ENCODE measurements around the gene RIPK4.
"Not testable (repeated sequence)": the region's sequence is repeated elsewhere in the genome, so short reads cannot be mapped to it uniquely, and the experiment has no call there.

The RIPK4 gene

DNA sequence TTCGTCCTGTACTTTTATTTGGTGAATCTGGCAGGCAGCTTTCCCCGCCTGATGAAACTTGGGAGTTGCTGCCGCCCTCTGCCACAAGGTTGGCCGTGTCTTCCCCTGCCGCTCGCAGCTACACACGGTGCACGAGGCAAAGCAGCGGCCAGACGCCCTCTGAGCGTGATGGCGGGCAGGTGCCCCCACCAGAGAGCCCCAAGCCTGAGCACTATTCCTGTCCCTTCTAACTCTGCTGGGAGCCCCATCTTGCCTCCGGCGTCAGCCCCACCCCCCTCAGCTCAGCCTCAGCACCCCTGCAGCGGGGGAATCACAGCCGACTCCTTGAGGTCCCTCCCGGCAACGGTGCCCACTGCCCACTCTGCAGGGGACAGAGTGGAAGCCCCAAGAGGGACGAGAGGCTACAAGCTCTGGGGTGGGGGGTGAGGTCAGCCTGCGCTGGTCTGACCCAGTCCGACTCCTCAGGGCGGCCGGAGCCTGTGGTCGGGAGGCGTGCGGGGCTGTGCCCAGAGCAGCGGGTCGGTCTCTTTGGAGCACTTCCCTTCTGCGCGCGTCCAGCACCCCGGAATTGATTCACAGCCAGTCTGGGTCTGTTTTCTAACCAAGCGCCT, 41.3 kb downstream of the RIPK4 start:
- Mint-ChIP-seq H3K27me3 (peaks cover 72 to 100% of the 10 kb centered on the region in 2 donors), H3K4me3 (no peak overlapping the region), H3K27ac (no peak overlapping the region), H3K36me3 (ENCODE audit: insufficient read depth) (no peaks in the 10 kb centered on the region), H3K4me1 (ENCODE audit: low read depth in 2 of 2) (peaks cover 4% of the 10 kb centered on the region in 2 donors), H3K9me3 (no peaks in the 10 kb centered on the region)
- no peak for ATAC-seq (replicated peaks)
- no peak for DNase-seq

DNA sequence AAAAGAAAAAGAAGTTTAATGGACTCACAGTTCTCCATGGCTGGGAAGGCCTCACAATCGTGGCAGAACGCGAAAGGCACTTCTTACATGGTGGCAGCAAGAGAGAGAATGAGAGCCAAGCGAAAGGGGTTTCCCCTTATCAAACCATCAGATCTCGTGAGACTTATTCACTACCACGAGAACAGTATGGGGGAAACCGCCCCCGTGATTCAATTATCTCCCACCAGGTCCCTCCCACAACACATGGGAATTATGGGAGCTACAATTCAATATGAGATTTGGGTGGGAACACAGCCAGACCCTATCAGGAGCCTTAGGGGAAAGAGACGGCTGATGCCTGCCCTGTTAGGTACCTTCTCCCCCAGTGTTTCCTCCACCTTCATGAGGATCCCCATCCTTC, 43.0 kb downstream of the RIPK4 start:
- not testable (repeated sequence) for H3K27ac Mint-ChIP-seq; H3K9me3 Mint-ChIP-seq; DNase-seq; ATAC-seq (replicated peaks); H3K4me1 Mint-ChIP-seq (ENCODE audit: low read depth in 2 of 2); H3K36me3 Mint-ChIP-seq (ENCODE audit: insufficient read depth); H3K4me3 Mint-ChIP-seq
- H3K27me3 Mint-ChIP-seq = peaks cover 55 to 100% of the 10 kb centered on the region in 2 donors

DNA sequence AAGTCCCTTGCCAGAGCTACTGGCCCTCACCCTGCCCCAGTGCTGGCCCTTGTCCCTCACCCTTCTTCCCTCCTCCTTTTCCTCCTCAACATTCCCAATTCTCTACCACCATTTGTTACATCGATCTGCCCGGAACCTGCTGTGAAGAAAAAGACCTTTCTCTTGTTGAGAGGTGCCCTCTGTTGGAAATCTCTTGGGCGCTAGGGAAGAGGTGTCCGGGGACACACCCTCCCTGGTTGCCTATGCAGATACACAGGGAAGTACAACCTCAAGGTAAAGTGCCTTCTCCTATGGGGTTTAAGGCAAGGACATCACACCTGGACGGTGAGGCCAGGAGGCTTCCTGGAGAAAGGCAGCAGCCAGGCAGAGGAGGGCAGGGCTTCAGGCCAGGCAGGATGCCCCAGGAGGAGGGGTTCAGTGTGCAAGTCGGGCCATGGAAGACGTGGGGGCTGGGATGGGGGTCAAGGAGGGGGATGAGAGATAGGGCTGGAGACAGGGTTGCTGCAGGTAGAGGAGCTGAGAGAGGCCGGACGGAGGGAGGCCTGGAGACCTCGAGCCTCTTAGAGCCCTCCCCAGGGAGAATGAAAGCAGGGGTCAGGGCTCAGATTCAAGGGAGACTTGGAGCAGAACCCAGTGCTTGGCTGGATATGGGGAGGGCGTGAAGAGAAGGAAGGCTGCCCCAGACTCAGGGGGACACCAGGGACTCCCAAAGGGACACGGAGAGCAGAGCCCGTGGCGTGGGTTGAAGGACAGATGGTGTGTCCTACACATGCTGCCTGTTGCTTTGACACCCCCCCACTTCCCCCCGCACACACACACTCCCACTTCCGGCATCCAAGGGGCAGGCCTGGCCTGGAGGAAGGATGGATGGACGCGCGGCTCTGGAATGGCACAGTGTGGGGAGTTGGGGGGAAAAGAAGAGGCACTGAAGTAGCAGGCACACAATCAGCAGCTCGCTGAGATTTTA, 44.5 kb downstream of the RIPK4 start:
- no peaks in the 10 kb centered on the region for H3K9me3 Mint-ChIP-seq
- DNase-seq (no peak), ATAC-seq (replicated peaks) (no peak)
- no peak overlapping the region for H3K4me3 Mint-ChIP-seq
- H3K4me1 Mint-ChIP-seq (ENCODE audit: low read depth in 2 of 2) = peaks cover 4% of the 10 kb centered on the region in 2 donors
- H3K36me3 Mint-ChIP-seq (ENCODE audit: insufficient read depth) = no peaks in the 10 kb centered on the region
- peaks cover 47 to 95% of the 10 kb centered on the region in 2 donors for H3K27me3 Mint-ChIP-seq
- H3K27ac Mint-ChIP-seq = no peak overlapping the region

DNA sequence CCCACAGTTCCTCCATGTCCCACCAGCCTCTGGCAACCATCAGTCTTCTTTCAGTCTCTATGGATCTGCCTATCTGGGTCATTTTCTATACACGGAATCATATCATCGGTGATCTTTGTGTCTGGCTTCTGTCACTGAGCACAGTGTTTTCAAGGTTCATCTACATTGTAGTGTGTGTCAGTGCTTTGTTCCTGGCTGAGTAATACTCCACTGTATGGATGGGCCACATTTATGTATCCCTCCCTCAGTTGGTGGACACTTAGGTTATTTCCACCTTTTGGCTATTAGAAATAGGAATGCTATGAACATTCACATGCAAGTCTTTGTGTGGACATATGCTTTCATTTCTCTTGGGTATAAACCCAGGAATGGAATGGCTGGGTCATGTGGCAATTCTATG, 46.6 kb downstream of the RIPK4 start:
- Mint-ChIP-seq H3K9me3 (no peaks in the 10 kb centered on the region), H3K4me3 (no peak overlapping the region), H3K36me3 (ENCODE audit: insufficient read depth) (no peaks in the 10 kb centered on the region), H3K27ac (no peak overlapping the region), H3K4me1 (ENCODE audit: low read depth in 2 of 2) (peaks cover 0 to 1% of the 10 kb centered on the region in 2 donors), H3K27me3 (peaks cover 48 to 95% of the 10 kb centered on the region in 2 donors)
- DNase-seq (no peak), ATAC-seq (replicated peaks) (no peak)

DNA sequence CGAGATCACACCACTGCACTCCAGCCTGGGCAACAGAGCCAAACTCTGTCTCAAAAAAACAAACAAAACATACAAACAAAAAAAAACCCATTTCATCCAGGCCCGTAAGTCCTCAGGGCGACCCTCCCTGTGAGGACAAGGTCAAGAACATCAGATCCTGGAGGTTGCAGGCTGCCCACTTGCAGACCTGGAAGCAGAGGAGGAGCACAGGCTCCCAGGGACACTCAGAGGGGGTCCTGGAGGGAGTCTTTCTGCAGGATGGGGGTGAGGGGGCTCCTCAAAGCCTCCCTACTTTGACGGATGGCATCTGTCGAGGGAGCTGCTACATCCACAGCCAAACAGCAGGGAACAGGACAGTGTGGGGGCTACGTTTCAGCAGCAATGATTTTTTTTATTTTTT, 47.2 kb downstream of the RIPK4 start:
- peaks cover 51 to 95% of the 10 kb centered on the region in 2 donors for H3K27me3 Mint-ChIP-seq
- H3K27ac Mint-ChIP-seq = no peak overlapping the region
- no peaks in the 10 kb centered on the region for H3K9me3 Mint-ChIP-seq
- ATAC-seq (replicated peaks) (no peak), DNase-seq (no peak)
- H3K4me3 Mint-ChIP-seq = no peak overlapping the region
- no peaks in the 10 kb centered on the region for H3K4me1 Mint-ChIP-seq (ENCODE audit: low read depth in 2 of 2)
- H3K36me3 Mint-ChIP-seq (ENCODE audit: insufficient read depth) = no peaks in the 10 kb centered on the region

DNA sequence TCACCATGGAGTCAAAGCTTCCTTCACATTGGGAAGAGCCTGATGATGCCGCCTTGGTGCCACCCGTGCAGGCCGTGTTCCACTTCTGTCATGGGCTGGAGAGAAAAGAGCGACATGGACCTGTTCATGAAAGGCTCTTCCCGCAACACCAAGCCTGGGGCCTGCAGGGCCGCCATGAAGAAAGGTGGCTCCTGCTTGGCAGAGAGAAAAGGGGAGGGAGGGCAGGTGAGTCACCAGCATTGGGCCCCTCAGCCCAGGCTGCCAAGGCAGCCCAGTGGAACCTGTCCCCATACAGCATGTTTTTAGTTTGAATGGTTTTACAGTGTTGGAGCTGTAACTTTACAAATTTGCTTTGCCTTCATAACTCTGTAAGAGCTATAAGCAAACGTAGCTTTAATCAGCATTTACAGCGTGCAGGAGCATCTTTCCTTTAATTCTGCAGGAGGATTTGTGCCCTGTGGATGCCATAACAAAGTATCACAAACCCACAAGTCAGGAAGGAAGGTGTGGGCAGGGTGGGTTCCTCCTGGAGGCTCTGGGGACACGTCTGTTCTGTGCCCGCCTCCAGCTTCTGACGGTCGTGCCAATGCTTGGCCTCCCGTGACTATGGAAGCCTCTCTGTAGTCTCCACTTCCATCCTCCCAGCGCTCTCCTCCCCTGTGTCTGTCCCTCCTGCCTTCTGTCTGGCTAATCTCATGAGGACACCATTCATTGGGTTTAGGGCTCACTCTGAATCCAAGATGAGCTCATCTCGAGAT, 49.1 kb downstream of the RIPK4 start:
- DNase-seq = no peak
- H3K9me3 Mint-ChIP-seq = no peaks in the 10 kb centered on the region
- H3K27me3 Mint-ChIP-seq = peaks cover 48 to 95% of the 10 kb centered on the region in 2 donors
- no peaks in the 10 kb centered on the region for H3K4me1 Mint-ChIP-seq (ENCODE audit: low read depth in 2 of 2)
- no peak overlapping the region for H3K4me3 Mint-ChIP-seq
- H3K36me3 Mint-ChIP-seq (ENCODE audit: insufficient read depth) = no peaks in the 10 kb centered on the region
- H3K27ac Mint-ChIP-seq = no peak overlapping the region
- ATAC-seq (replicated peaks) = no peak

DNA sequence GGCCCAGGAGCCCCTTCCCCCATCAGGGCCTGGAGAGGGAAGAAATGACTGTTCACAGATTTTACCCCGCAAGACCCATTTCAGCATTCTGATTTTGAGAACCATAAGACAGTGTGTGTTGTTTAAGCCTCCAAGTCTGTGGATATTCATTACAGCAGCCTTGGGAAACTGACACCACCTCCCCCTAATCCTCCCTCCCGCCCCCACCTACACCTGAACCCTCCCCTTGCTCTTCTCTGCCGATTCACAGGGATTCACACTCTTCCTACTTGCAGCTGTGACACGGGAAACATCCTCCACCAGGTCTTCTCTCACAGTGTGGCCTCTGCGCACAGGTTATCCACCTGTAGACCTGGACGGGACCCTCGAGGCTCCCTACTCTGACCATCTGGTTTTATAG, 50.1 kb downstream of the RIPK4 start:
- no peak overlapping the region for H3K27ac Mint-ChIP-seq
- no peaks in the 10 kb centered on the region for H3K4me1 Mint-ChIP-seq (ENCODE audit: low read depth in 2 of 2)
- H3K36me3 Mint-ChIP-seq (ENCODE audit: insufficient read depth) = no peaks in the 10 kb centered on the region
- no peak overlapping the region for H3K4me3 Mint-ChIP-seq
- H3K27me3 Mint-ChIP-seq = peaks cover 42 to 95% of the 10 kb centered on the region in 2 donors
- DNase-seq = no peak
- no peak for ATAC-seq (replicated peaks)
- H3K9me3 Mint-ChIP-seq = no peaks in the 10 kb centered on the region

DNA sequence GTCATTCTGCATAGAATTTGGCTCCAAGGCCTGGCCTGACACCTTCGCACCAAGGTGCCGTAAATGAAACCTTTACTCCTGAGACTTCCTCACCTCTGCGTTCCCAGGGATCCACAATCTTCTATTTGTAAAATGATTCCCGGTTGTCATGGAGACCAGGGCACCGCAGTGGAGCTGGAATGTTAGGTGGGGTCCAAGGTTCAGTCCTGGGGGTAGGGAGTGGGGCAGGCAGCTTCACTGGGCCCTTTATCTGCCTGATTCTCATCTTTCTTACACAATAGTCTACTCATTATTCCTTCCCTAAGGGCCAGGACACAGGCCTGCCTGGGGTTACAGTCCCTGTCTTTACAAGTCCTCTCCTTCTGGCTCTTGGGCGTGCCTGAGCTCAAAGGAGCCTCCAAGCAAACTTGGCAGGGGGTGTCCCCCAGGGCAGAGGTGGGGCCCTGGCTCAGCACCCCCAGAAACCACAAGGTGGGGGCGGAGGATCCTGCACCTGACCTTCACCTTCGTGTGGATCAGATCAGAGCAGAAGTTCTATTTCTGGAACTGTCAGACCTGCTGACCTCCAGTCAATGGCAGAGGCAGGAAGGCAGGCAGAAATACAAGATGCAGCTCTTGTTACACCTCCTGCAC, 51.1 kb downstream of the RIPK4 start:
- Mint-ChIP-seq H3K4me3 (no peak overlapping the region), H3K9me3 (no peaks in the 10 kb centered on the region), H3K36me3 (ENCODE audit: insufficient read depth) (no peaks in the 10 kb centered on the region), H3K27me3 (peaks cover 45 to 95% of the 10 kb centered on the region in 2 donors), H3K4me1 (ENCODE audit: low read depth in 2 of 2) (no peaks in the 10 kb centered on the region), H3K27ac (no peak overlapping the region)
- ATAC-seq (replicated peaks) = no peak
- no peak for DNase-seq

DNA sequence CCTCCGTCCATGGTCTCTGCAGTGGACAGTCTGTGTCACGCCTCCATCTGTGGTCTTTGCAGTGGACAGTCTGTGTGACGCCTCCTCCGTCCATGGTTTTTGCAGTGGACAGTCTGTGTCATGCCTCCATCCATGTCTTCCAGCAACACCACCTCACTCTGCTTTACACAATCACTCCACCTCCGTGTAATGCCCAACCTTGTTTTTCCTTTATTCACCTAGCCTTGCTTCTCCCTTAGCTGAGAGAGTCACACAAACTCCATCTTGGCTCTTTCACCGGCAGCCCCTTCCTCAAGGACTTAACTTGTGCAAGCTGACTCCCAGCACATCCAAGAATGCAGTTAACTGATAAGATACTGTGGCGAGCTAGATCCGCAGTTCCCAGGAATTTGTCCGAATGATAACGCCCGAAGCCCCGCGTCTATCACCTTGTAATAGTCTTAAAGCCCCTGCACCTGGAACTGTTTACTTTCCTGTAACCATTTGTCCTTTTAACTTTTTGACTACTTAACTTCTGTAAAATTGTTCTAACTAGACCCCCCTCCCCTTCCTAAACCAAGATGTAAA, 52.5 kb downstream of the RIPK4 start:
- H3K36me3 Mint-ChIP-seq (ENCODE audit: insufficient read depth); H3K4me3 Mint-ChIP-seq; DNase-seq; H3K4me1 Mint-ChIP-seq (ENCODE audit: low read depth in 2 of 2); H3K27ac Mint-ChIP-seq; H3K9me3 Mint-ChIP-seq; ATAC-seq (replicated peaks): not testable (repeated sequence)
- peaks cover 47 to 87% of the 10 kb centered on the region in 2 donors for H3K27me3 Mint-ChIP-seq

DNA sequence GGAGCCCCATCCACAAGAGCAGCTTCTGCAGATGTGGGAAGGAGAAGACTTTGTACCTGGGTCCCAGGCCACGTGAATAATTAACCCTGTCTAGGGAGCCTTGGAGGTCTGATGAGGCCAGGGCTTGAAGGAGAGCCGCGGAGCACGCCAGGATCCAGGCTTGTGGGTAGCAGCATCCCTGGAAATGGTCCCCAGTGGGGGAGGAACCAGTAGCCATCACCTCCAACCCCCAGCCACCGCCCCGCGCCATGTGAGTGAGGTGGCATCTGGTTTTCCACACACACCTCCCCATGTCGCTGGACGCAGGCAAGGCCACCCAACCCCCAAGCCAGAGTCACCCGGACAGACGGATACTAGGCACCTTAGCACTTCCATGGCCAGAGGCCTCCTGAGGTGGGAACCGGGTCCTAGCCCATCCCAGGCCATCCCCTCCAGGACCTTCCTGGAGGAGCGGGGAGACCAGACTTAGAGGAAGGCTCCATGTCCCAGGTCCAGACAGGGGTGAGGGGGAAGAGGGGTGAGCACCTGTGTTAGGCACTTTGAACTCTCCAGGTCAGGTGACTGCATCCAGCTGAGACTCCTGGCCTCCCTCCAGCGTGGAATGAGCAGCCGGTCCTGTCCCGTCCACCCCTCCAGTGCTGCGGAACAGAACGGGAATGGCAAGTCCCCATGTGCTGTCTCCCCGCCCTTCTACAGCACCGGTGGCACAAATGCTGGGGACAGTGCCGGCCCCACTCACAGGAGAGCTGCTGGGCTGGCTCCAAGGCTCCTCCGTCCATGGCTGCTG, 53.2 kb downstream of the RIPK4 start:
- Mint-ChIP-seq H3K27me3 (peaks cover 54 to 87% of the 10 kb centered on the region in 2 donors), H3K27ac (no peak overlapping the region), H3K4me3 (no peak overlapping the region), H3K9me3 (no peaks in the 10 kb centered on the region), H3K36me3 (ENCODE audit: insufficient read depth) (no peaks in the 10 kb centered on the region), H3K4me1 (ENCODE audit: low read depth in 2 of 2) (no peaks in the 10 kb centered on the region)
- DNase-seq (no peak), ATAC-seq (replicated peaks) (no peak)

DNA sequence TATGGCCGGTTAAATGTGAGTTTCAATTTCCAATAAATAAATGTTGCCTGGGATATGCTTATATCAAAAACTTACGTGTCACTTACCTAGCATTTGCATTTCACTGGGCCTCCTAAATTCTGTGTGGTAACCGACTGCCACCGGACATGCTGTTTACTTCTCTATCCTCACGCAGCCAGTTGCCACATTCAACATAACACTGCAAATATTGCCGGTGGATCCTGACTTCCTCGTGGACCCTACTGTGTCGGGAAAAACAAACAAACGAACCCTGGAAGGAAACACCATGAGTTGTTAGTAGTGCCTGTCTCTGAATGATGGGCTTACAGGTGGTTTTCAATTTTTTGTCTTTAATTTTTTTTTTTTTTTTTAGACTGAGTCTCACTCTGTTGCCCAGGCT, 54.1 kb downstream of the RIPK4 start:
- Mint-ChIP-seq H3K4me3 (no peak overlapping the region), H3K36me3 (ENCODE audit: insufficient read depth) (no peaks in the 10 kb centered on the region), H3K27me3 (peaks cover 54 to 92% of the 10 kb centered on the region in 2 donors), H3K27ac (no peak overlapping the region), H3K9me3 (no peaks in the 10 kb centered on the region), H3K4me1 (ENCODE audit: low read depth in 2 of 2) (no peaks in the 10 kb centered on the region)
- no peak for ATAC-seq (replicated peaks)
- DNase-seq = no peak

DNA sequence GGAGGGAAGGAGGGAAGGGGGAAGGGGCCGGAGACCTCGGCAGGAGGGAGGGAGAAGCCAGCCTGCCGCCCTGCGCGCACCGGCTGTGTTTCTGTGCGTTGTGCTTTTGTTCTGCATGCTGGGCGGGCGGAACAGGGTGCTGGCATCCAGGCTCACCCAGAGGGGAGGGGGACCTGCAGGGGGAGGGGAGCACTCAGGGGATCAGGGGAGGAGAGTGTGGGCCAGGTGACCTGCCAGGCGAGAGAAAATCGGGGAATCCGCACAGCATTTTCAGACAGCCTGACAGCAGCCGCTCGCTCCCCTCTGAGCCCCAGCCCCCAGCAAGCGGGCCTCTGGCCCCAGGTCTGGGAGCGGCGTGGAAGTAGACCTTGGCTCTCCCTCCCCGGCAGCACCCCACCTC, 54.7 kb downstream of the RIPK4 start:
- no peak overlapping the region for H3K27ac Mint-ChIP-seq
- H3K4me3 Mint-ChIP-seq = no peak overlapping the region
- H3K36me3 Mint-ChIP-seq (ENCODE audit: insufficient read depth) = no peaks in the 10 kb centered on the region
- DNase-seq = no peak
- no peaks in the 10 kb centered on the region for H3K4me1 Mint-ChIP-seq (ENCODE audit: low read depth in 2 of 2)
- no peak for ATAC-seq (replicated peaks)
- H3K9me3 Mint-ChIP-seq = no peaks in the 10 kb centered on the region
- H3K27me3 Mint-ChIP-seq = peaks cover 53 to 92% of the 10 kb centered on the region in 2 donors

Data from effector memory CD8-positive, alpha-beta T cell (primary cell).